ENCODE results near the gene IL20RA.
"Not testable (repeated sequence)": the region's sequence is repeated elsewhere in the genome, so short reads cannot be mapped to it uniquely, and the experiment has no call there.

Gene IL20RA

DNA sequence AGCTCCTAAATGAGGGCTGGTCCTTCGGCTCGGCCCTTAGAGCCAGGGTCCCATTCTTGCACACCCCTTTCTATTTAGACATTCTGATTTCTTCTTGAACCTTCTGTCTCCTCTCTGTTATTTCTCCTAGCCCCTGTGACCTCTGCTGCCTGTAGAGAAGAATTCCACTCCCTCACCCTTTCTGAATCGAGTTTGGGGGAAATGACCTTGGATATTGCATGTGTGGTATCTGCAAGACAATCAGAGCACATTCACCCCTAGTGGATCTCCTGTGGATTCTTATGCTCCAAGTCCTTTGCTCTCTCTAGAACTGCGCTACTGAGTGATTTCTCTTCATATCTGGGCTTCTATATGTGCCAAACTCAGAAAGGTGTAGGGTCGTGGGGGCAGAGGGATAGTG lies 67.7 kb downstream of the IL20RA start:
- TF ChIP-seq, protein P1, sequence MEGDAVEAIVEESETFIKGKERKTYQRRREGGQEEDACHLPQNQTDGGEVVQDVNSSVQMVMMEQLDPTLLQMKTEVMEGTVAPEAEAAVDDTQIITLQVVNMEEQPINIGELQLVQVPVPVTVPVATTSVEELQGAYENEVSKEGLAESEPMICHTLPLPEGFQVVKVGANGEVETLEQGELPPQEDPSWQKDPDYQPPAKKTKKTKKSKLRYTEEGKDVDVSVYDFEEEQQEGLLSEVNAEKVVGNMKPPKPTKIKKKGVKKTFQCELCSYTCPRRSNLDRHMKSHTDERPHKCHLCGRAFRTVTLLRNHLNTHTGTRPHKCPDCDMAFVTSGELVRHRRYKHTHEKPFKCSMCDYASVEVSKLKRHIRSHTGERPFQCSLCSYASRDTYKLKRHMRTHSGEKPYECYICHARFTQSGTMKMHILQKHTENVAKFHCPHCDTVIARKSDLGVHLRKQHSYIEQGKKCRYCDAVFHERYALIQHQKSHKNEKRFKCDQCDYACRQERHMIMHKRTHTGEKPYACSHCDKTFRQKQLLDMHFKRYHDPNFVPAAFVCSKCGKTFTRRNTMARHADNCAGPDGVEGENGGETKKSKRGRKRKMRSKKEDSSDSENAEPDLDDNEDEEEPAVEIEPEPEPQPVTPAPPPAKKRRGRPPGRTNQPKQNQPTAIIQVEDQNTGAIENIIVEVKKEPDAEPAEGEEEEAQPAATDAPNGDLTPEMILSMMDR (IDR thresholded peaks at IDR 0.05): no peak
- no peaks in the 10 kb centered on the region for H3K9me3 ChIP-seq
- no peak overlapping the region for H3K4me3 ChIP-seq (ENCODE audit: low read depth in 1 of 2, low read length in 1 of 2)
- H3K36me3 ChIP-seq: no peaks in the 10 kb centered on the region
- H3K27me3 ChIP-seq: peaks cover 46% of the 10 kb centered on the region
- no peaks in the 10 kb centered on the region for H3K4me1 ChIP-seq (ENCODE audit: control insufficient read depth in 1 of 2, insufficient read depth in 1 of 2, low read depth in 1 of 2, low read length in 1 of 2)
- H3K27ac ChIP-seq: no peak overlapping the region

DNA sequence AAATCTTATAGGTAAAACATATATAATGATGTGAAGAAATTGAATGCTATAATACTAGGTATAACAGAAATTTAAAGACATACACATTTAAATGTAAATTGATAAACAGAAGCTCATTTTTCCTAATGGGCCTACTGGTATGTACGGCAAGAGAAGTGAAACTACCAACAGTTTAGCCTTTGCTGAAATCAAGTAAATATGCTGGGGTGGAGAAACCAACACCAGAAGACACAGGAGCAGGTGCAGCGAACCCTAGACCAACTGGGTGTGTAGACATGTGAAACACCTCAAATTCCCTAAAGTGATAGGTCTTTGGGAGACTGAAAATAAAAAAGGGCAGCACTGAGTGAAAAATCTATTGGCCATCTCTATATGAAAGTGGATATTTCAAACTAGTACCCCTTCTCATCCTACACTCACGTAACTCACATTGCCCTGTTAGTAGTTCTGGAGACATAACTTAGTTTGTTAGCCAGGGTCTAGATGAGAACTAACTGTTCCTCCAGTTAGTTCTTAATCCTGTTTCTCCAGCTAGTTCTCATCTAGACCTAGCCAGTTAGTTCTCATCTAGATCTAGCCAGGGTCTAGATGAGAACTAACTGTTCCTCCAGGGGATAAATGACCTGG lies 69.6 kb downstream of the IL20RA start:
- Histone ChIP-seq H3K27ac (no peak overlapping the region), H3K9me3 (no peaks in the 10 kb centered on the region), H3K27me3 (peaks cover 50% of the 10 kb centered on the region), H3K36me3 (no peaks in the 10 kb centered on the region), H3K4me3 (ENCODE audit: low read depth in 1 of 2, low read length in 1 of 2) (no peak overlapping the region), H3K4me1 (ENCODE audit: control insufficient read depth in 1 of 2, insufficient read depth in 1 of 2, low read depth in 1 of 2, low read length in 1 of 2) (no peaks in the 10 kb centered on the region)
- TF ChIP-seq, protein P1 (IDR thresholded peaks at IDR 0.05): no peak

DNA sequence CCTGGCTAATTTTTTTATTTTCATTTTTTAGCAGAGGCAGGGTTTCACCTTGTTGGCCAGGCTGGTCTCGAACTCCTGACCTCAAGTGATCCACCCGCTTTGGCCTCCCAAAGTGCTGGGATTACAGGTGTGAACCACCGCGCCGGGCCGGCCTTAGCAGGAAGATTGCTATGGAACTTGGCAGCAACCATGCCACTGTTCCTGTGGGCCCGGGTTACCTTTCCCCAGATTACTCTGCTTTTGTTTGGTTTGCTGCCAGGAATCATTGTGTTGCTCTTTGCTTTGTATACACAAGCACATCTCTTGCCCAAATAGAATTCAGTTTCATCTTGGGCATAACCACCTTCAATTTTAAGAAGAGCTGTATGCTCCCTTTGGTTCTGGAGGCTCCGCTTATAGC lies 71.0 kb downstream of the IL20RA start:
- H3K9me3 ChIP-seq; H3K4me1 ChIP-seq (ENCODE audit: control insufficient read depth in 1 of 2, insufficient read depth in 1 of 2, low read depth in 1 of 2, low read length in 1 of 2); H3K36me3 ChIP-seq; H3K4me3 ChIP-seq (ENCODE audit: low read depth in 1 of 2, low read length in 1 of 2); H3K27ac ChIP-seq: not testable (repeated sequence)
- H3K27me3 ChIP-seq: peaks cover 47% of the 10 kb centered on the region

DNA sequence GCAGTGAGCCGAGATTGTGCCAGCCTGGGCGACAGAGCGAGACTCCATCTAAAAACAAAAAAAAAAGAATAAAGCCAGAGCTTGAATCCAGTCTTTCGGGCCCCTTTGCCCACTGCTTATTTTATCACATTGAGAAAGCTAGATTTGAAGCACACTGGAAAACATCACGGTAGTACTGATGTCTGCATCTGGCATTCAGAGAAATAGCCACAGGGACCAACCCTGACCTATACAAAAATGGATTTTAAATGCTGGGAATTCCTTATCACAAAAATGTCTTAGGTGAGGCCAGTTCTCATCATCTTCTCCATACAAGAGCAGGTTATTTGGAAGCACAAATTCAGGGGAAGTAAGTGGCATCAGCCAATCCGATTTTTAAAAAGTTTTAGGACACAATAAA lies 73.2 kb downstream of the IL20RA start:
- H3K27ac ChIP-seq: no peak overlapping the region
- H3K4me3 ChIP-seq (ENCODE audit: low read depth in 1 of 2, low read length in 1 of 2): no peak overlapping the region
- TF ChIP-seq, protein P1 (IDR thresholded peaks at IDR 0.05): no peak
- H3K4me1 ChIP-seq (ENCODE audit: control insufficient read depth in 1 of 2, insufficient read depth in 1 of 2, low read depth in 1 of 2, low read length in 1 of 2): no peaks in the 10 kb centered on the region
- no peaks in the 10 kb centered on the region for H3K36me3 ChIP-seq
- H3K27me3 ChIP-seq: peaks cover 50% of the 10 kb centered on the region
- no peaks in the 10 kb centered on the region for H3K9me3 ChIP-seq

DNA sequence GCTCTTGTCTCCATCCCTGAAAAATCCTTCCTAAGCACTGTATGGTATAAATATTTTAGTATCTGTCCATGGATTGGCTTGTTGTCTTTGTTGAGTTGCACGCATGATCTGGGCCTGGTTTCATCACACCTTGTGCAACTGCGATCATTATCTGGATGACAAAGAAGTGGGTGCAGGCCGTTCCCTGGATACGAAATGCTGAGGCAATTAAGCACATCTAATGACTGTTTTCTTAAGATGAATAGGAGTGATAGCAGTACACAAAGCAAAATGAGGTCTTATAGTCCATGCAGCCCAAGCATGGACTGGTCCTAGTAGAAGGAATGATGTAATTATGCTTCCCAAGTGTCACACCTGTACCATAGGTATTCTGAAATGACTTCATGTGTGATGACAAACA lies 74.8 kb downstream of the IL20RA start:
- Histone ChIP-seq H3K9me3 (no peaks in the 10 kb centered on the region), H3K27ac (no peak overlapping the region), H3K4me3 (ENCODE audit: low read depth in 1 of 2, low read length in 1 of 2) (no peak overlapping the region), H3K27me3 (peaks cover 58% of the 10 kb centered on the region), H3K36me3 (no peaks in the 10 kb centered on the region), H3K4me1 (ENCODE audit: control insufficient read depth in 1 of 2, insufficient read depth in 1 of 2, low read depth in 1 of 2, low read length in 1 of 2) (no peaks in the 10 kb centered on the region)
- TF ChIP-seq, protein P1 (IDR thresholded peaks at IDR 0.05): no peak

DNA sequence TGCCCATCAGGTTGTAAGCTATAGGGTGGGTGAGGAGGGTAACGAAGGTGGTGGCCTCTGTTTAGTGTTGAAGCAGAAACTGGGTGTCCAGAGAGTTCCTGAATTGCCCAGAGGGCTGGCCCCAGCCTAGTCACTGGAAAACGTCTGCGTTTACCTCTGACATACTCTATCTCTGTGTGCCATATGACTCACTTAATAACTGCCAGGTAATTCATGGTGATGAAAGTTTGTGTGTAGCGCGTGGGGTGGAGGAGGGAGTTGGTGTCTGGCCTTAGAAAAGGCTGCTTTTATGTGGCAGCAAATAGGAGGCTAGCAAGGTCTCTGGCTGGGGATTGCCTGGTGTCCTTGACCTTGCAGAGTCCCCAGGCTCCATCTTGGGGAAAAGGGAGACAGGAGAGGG lies 75.3 kb downstream of the IL20RA start:
- TF ChIP-seq, protein P1 (IDR thresholded peaks at IDR 0.05): no peak
- peaks cover 58% of the 10 kb centered on the region for H3K27me3 ChIP-seq
- H3K27ac ChIP-seq: no peak overlapping the region
- H3K9me3 ChIP-seq: no peaks in the 10 kb centered on the region
- H3K4me3 ChIP-seq (ENCODE audit: low read depth in 1 of 2, low read length in 1 of 2): no peak overlapping the region
- no peaks in the 10 kb centered on the region for H3K36me3 ChIP-seq
- no peaks in the 10 kb centered on the region for H3K4me1 ChIP-seq (ENCODE audit: control insufficient read depth in 1 of 2, insufficient read depth in 1 of 2, low read depth in 1 of 2, low read length in 1 of 2)

Data from neutrophil (primary cell).